Osteoblast (primary cell): ENCODE data around the gene SMTNL1. TPM values are rescaled to one million over a fixed set of nuclear protein-coding genes. Genes with fewer than 3 reads are reported as not detected.

Source experiments
- DNase-seq: peaks from one replicate; pipeline ENCODE4 v3.0.0; 2011; ENCODE audit warnings: low spot score, mixed read lengths; ENCODE audit not compliant: insufficient read length; ENCODE audit errors: missing footprints
- H2AFZ ChIP-seq: 2 replicates; pipeline ENCODE4 v1.6.0; 2011; ENCODE audit warnings: mild to moderate bottlenecking, low read length
- H3K27ac ChIP-seq: 2 replicates; pipeline ENCODE4 v1.5.1; 2011; ENCODE audit warnings: mild to moderate bottlenecking, low read depth, low read length, moderate library complexity
- H3K27me3 ChIP-seq: 2 replicates; pipeline ENCODE4 v1.6.0; 2012; ENCODE audit warnings: mild to moderate bottlenecking, control low read depth, inconsistent platforms, low read length, moderate library complexity; ENCODE audit not compliant: insufficient read depth
- H3K36me3 ChIP-seq: 2 replicates; pipeline ENCODE4 v1.5.1; 2011; ENCODE audit warnings: mild to moderate bottlenecking, low read length, control low read depth, moderate library complexity; ENCODE audit not compliant: insufficient read depth
- H3K4me1 ChIP-seq: 2 replicates; pipeline ENCODE4 v1.5.1; 2011; ENCODE audit warnings: mild to moderate bottlenecking, low read length, control low read depth, moderate library complexity; ENCODE audit not compliant: insufficient read depth
- H3K4me2 ChIP-seq: 2 replicates; pipeline ENCODE4 v1.6.0; 2011; ENCODE audit warnings: mild to moderate bottlenecking, low read length; ENCODE audit not compliant: insufficient read depth
- H3K4me3 ChIP-seq: fragments of 200-600 bp; sonication (generic); 3 replicates; pipeline ENCODE4 v1.5.1; 2012; ENCODE audit warnings: mild to moderate bottlenecking, low read length, inconsistent platforms; ENCODE audit not compliant: insufficient read depth
- H3K79me2 ChIP-seq: 2 replicates; pipeline ENCODE4 v1.6.0; 2012; ENCODE audit warnings: mild to moderate bottlenecking, low read length, control low read depth, inconsistent platforms; ENCODE audit not compliant: insufficient read depth
- H3K9me3 ChIP-seq: 2 replicates; pipeline ENCODE4 v1.5.1; 2011; ENCODE audit warnings: low read depth, low read length, control low read depth
- H4K20me1 ChIP-seq: 2 replicates; pipeline ENCODE4 v1.6.0; 2012; ENCODE audit warnings: mild to moderate bottlenecking, low read length, control low read depth; ENCODE audit not compliant: insufficient read depth
- CTCF ChIP-seq: IDR thresholded peaks from 2 replicates; pipeline ENCODE4 v1.5.1; 2011; ENCODE audit warnings: mild to moderate bottlenecking, low read depth, low read length, moderate library complexity; ENCODE audit errors: extremely low read depth
- small RNA-seq: library from RNA; depleted of rRNA; stranded (forward); fragments of <200 nt; gene quantifications from one replicate; pipeline ENCODE3, GENCODE V24; 2012
- total RNA-seq: library from RNA; depleted of rRNA; stranded (reverse); fragments of >200 nt; gene quantifications from 2 replicates; pipeline ENCODE4 v1.2.3, GENCODE V29; 2012

The SMTNL1 gene
- total RNA-seq, 1 donor, result not detected

GRCh38 chr11:57599381-57599780, 62.0 kb downstream of the SMTNL1 start:
- Histone ChIP-seq H3K27ac (peak overlapping the region; percentile 46), H3K79me2 (no peaks in the 10 kb centered on the region), H3K4me3 (peak overlapping the region; percentile 72), H4K20me1 (no peaks in the 10 kb centered on the region), H3K4me1 (peaks cover 18% of the 10 kb centered on the region), H3K9me3 (no peaks in the 10 kb centered on the region), H3K36me3 (no peaks in the 10 kb centered on the region), H2AFZ (no peak overlapping the region), H3K27me3 (no peaks in the 10 kb centered on the region), H3K4me2 (peak overlapping the region; percentile 90)
- no peak for TF ChIP-seq CTCF
- DNase-seq, result peak; percentile 65

Small RNA genes lying within 50 kb of the gene (small RNA-seq; reads per million reads assigned to genes)
- not detected for gene RN7SL605P

Other genes with a start within 250 kb of the SMTNL1 start
- 71.6 and 74.6 TPM in 2 replicates for gene TNKS1BP1, start 212.6 kb upstream of the SMTNL1 start, total RNA-seq
- gene SSRP1, start 201.7 kb upstream of the SMTNL1 start, total RNA-seq, result 55.4 and 58.0 TPM in 2 replicates
- gene P2RX3, start 199.2 kb upstream of the SMTNL1 start, total RNA-seq, result not detected in 2 replicates
- not detected in 2 replicates for gene PRG3, start 156.4 kb upstream of the SMTNL1 start, total RNA-seq
- gene PRG2, start 146.9 kb upstream of the SMTNL1 start, total RNA-seq, result not detected in 2 replicates
- 51.4 and 61.0 TPM in 2 replicates for gene SLC43A3, start 110.5 kb upstream of the SMTNL1 start, total RNA-seq
- 0.29 and 0.36 TPM in 2 replicates for gene RTN4RL2, start 77.1 kb upstream of the SMTNL1 start, total RNA-seq
- 18.5 and 28.0 TPM in 2 replicates for gene SLC43A1, start 21.9 kb upstream of the SMTNL1 start, total RNA-seq
- 22.1 and 25.7 TPM in 2 replicates for gene TIMM10, start 6.8 kb upstream of the SMTNL1 start, total RNA-seq
- gene UBE2L6, start 30.1 kb downstream of the SMTNL1 start, total RNA-seq, result 61.3 and 65.9 TPM in 2 replicates
- 31.5 and 47.7 TPM in 2 replicates for gene SERPING1, start 60.1 kb downstream of the SMTNL1 start, total RNA-seq
- 0.59 and 0.72 TPM in 2 replicates for gene YPEL4, start 112.3 kb downstream of the SMTNL1 start, total RNA-seq
- gene CLP1, start 120.2 kb downstream of the SMTNL1 start, total RNA-seq, result 15.2 and 15.6 TPM in 2 replicates
- gene ZDHHC5, start 130.5 kb downstream of the SMTNL1 start, total RNA-seq, result 48.3 and 48.9 TPM in 2 replicates
- gene MED19, start 174.6 kb downstream of the SMTNL1 start, total RNA-seq, result 13.4 and 13.6 TPM in 2 replicates
- 41.3 and 47.8 TPM in 2 replicates for gene TMX2, start 175.0 kb downstream of the SMTNL1 start, total RNA-seq
- 58.9 and 68.8 TPM in 2 replicates for gene SELENOH, start 203.9 kb downstream of the SMTNL1 start, total RNA-seq
- gene BTBD18, start 214.2 kb downstream of the SMTNL1 start, total RNA-seq, result not detected in 2 replicates
- 126 and 140 TPM in 2 replicates for gene CTNND1, start 224.2 kb downstream of the SMTNL1 start, total RNA-seq